BLaER1 treated with 17β-estradiol and CSF1 and Interleukin-3, amounts not matched to agents 10 nM and 100 nM (cell line): ENCODE measurements around the gene ZNF606.
A peak's percentile ranks its signal among the peaks of the same experiment; 100 is the strongest.

Experiments
- H3K27ac ChIP-seq, 11 experiments: shearing (Covaris generic); formaldehyde crosslinking; 2 replicates each; pipeline ENCODE4 v1.8.1; 2022
- H3K27me3 ChIP-seq, 11 experiments: shearing (Covaris generic); formaldehyde crosslinking; 2 replicates each; pipeline ENCODE4 v1.8.1; 2022
- H3K36me3 ChIP-seq, 11 experiments: shearing (Covaris generic); formaldehyde crosslinking; 2 replicates each; pipeline ENCODE4 v1.8.1; 2022
- H3K4me1 ChIP-seq, 10 experiments: shearing (Covaris generic); formaldehyde crosslinking; 2 replicates each; pipeline ENCODE4 v1.8.1; 2022
- H3K4me2 ChIP-seq, 11 experiments: shearing (Covaris generic); formaldehyde crosslinking; 2 replicates each; pipeline ENCODE4 v1.8.1; 2022
- H3K4me3 ChIP-seq, 10 experiments: shearing (Covaris generic); formaldehyde crosslinking; 2 replicates each; pipeline ENCODE4 v1.8.1; 2022
- H3K9ac ChIP-seq, 11 experiments: shearing (Covaris generic); formaldehyde crosslinking; 2 replicates each; pipeline ENCODE4 v1.8.1; 2022
- H3K9me3 ChIP-seq, 11 experiments: shearing (Covaris generic); formaldehyde crosslinking; replicated peaks in 1 of 11; 2 replicates each; pipeline ENCODE4 v1.8.1; 2022
- H4K20me1 ChIP-seq, 11 experiments: shearing (Covaris generic); formaldehyde crosslinking; 2 replicates each; pipeline ENCODE4 v1.8.1; 2022
- Cebpa-rat ChIP-seq, 11 experiments: shearing (Covaris generic); IDR thresholded peaks; 2 replicates each; pipeline ENCODE4 v1.8.1; 2022

Gene ZNF606

GRCh38 chr19:57954996-57955395 is 47.6 kb downstream of the ZNF606 start:
- Histone ChIP-seq H3K9ac (no peak overlapping the region), H3K9me3 (peaks cover 64 to 100% (median 91%) of the 10 kb centered on the region in 11 experiments), H3K36me3 (peaks cover 4 to 29% (median 17%) of the 10 kb centered on the region in 11 experiments; a peak in 17 of 22 replicates), H3K4me3 (no peak overlapping the region), H4K20me1 (no peaks in the 10 kb centered on the region), H3K27me3 (no peaks in the 10 kb centered on the region), H3K4me2 (no peak overlapping the region), H3K4me1 (no peaks in the 10 kb centered on the region), H3K27ac (no peak overlapping the region)
- no peak for TF ChIP-seq Cebpa-rat (IDR thresholded peaks at IDR 0.05)

GRCh38 chr19:57949702-57950101 is 52.9 kb downstream of the ZNF606 start:
- Histone ChIP-seq H3K4me2 (no peak overlapping the region), H3K27me3 (no peaks in the 10 kb centered on the region), H4K20me1 (peaks cover 0 to 26% (median 0%) of the 10 kb centered on the region in 11 experiments; a peak in 6 of 22 replicates), H3K36me3 (peaks cover 11 to 15% (median 14%) of the 10 kb centered on the region in 11 experiments), H3K9me3 (peaks cover 58 to 94% (median 83%) of the 10 kb centered on the region in 11 experiments), H3K4me3 (no peak overlapping the region), H3K27ac (no peak overlapping the region), H3K4me1 (peaks cover 15 to 23% (median 18%) of the 10 kb centered on the region in 10 experiments), H3K9ac (no peak overlapping the region)
- no peak for TF ChIP-seq Cebpa-rat (IDR thresholded peaks at IDR 0.05)

- H3K27ac ChIP-seq, result no peak overlapping the region
- H3K9me3 ChIP-seq, result peaks cover 62 to 94% (median 83%) of the 10 kb centered on the region in 11 experiments
- H3K27me3 ChIP-seq, result no peaks in the 10 kb centered on the region
- peaks cover 0 to 30% (median 0%) of the 10 kb centered on the region in 11 experiments; a peak in 6 of 22 replicates for H4K20me1 ChIP-seq
- peaks cover 15 to 23% (median 18%) of the 10 kb centered on the region in 10 experiments for H3K4me1 ChIP-seq
- H3K4me2 ChIP-seq, result no peak overlapping the region
- H3K36me3 ChIP-seq, result peaks cover 15 to 20% (median 18%) of the 10 kb centered on the region in 11 experiments
- H3K4me3 ChIP-seq, result no peak overlapping the region
- H3K9ac ChIP-seq, result no peak overlapping the region
- no peak for TF ChIP-seq Cebpa-rat (IDR thresholded peaks at IDR 0.05)
Measured at GRCh38 chr19:57949296-57949695, 53.3 kb downstream of the ZNF606 start.

- H3K9me3 ChIP-seq, result peaks cover 73 to 94% (median 84%) of the 10 kb centered on the region in 11 experiments
- H3K4me3 ChIP-seq, result peak within 1 kb of the TSS; percentile 90 to 100 (median 96)
- peak within 1 kb of the TSS; percentile 86 to 93 (median 91) for H3K27ac ChIP-seq
- TF ChIP-seq Cebpa-rat (IDR thresholded peaks at IDR 0.05), result no peak
- H3K9ac ChIP-seq, result peak within 1 kb of the TSS; percentile 91 to 97 (median 94)
- peaks cover 15 to 23% (median 18%) of the 10 kb centered on the region in 10 experiments for H3K4me1 ChIP-seq
- H4K20me1 ChIP-seq, result peaks cover 0 to 45% (median 0%) of the 10 kb centered on the region in 11 experiments; a peak in 6 of 22 replicates
- H3K27me3 ChIP-seq, result no peaks in the 10 kb centered on the region
- peaks cover 32 to 37% (median 36%) of the 10 kb centered on the region in 11 experiments for H3K36me3 ChIP-seq
- H3K4me2 ChIP-seq, result peak within 1 kb of the TSS; percentile 85 to 98 (median 95)
Measured at GRCh38 chr19:57947419-57948134, 55.0 kb downstream of the ZNF606 start, which contains the start of gene ZNF256. TSS of gene ZNF256 (minus strand) at chr19:57947706. CDS start at chr19:57947474, 232 bp downstream.

- peak overlapping the region; percentile 85 to 98 (median 95) for H3K4me2 ChIP-seq
- H3K27ac ChIP-seq, result peak overlapping the region; percentile 86 to 93 (median 91)
- H3K27me3 ChIP-seq, result no peaks in the 10 kb centered on the region; a peak in 1 of 22 replicates
- peak overlapping the region; percentile 91 to 97 (median 94) for H3K9ac ChIP-seq
- peaks cover 77 to 94% (median 84%) of the 10 kb centered on the region in 11 experiments for H3K9me3 ChIP-seq
- peak overlapping the region; percentile 90 to 100 (median 96) for H3K4me3 ChIP-seq
- no peak for TF ChIP-seq Cebpa-rat (IDR thresholded peaks at IDR 0.05)
- peaks cover 15 to 23% (median 18%) of the 10 kb centered on the region in 10 experiments for H3K4me1 ChIP-seq
- peaks cover 0 to 49% (median 0%) of the 10 kb centered on the region in 11 experiments; a peak in 6 of 22 replicates for H4K20me1 ChIP-seq
- peaks cover 37 to 42% (median 41%) of the 10 kb centered on the region in 11 experiments for H3K36me3 ChIP-seq
Measured at GRCh38 chr19:57947088-57947418, 55.6 kb downstream of the ZNF606 start.

- peaks cover 81 to 95% (median 89%) of the 10 kb centered on the region in 11 experiments for H3K9me3 ChIP-seq
- H3K4me1 ChIP-seq, result peaks cover 15 to 23% (median 18%) of the 10 kb centered on the region in 10 experiments
- TF ChIP-seq Cebpa-rat (IDR thresholded peaks at IDR 0.05), result no peak
- peaks cover 0 to 49% (median 0%) of the 10 kb centered on the region in 11 experiments; a peak in 6 of 22 replicates for H4K20me1 ChIP-seq
- H3K27me3 ChIP-seq, result no peaks in the 10 kb centered on the region; a peak in 1 of 22 replicates
- H3K36me3 ChIP-seq, result peaks cover 45 to 49% (median 48%) of the 10 kb centered on the region in 11 experiments
- peak overlapping the region; percentile 85 to 98 (median 95) for H3K4me2 ChIP-seq
- H3K9ac ChIP-seq, result peak overlapping the region; percentile 91 to 97 (median 94)
- H3K27ac ChIP-seq, result peak overlapping the region in 10 of 11 experiments; percentile 86 to 93 (median 91); a peak in 19 of 22 replicates
- H3K4me3 ChIP-seq, result peak overlapping the region; percentile 90 to 100 (median 96)
Measured at GRCh38 chr19:57946316-57946715, 56.3 kb downstream of the ZNF606 start.

GRCh38 chr19:57941593-57941992 is 61.0 kb downstream of the ZNF606 start:
- H3K9me3 ChIP-seq, result peaks cover 97 to 100% (median 100%) of the 10 kb centered on the region in 11 experiments
- no peak overlapping the region for H3K4me2 ChIP-seq
- H4K20me1 ChIP-seq, result peaks cover 0 to 43% (median 0%) of the 10 kb centered on the region in 11 experiments; a peak in 6 of 22 replicates
- H3K36me3 ChIP-seq, result peaks cover 90 to 97% (median 96%) of the 10 kb centered on the region in 11 experiments
- H3K4me3 ChIP-seq, result peak overlapping the region in 8 of 10 experiments; percentile 5 to 37 (median 31); a peak in 11 of 20 replicates
- H3K27ac ChIP-seq, result no peak overlapping the region
- H3K9ac ChIP-seq, result no peak overlapping the region
- no peaks in the 10 kb centered on the region; a peak in 1 of 22 replicates for H3K27me3 ChIP-seq
- H3K4me1 ChIP-seq, result peaks cover 13 to 18% (median 15%) of the 10 kb centered on the region in 10 experiments
- no peak for TF ChIP-seq Cebpa-rat (IDR thresholded peaks at IDR 0.05)

GRCh38 chr19:57935731-57936130 is 66.9 kb downstream of the ZNF606 start:
- Histone ChIP-seq H3K4me2 (no peak overlapping the region), H3K27ac (no peak overlapping the region), H3K4me3 (peak overlapping the region in 2 of 10 experiments; percentile 66 to 79; a peak in 3 of 20 replicates), H3K4me1 (peaks cover 0 to 5% (median 4%) of the 10 kb centered on the region in 10 experiments; a peak in 3 of 20 replicates), H3K36me3 (peaks cover 82 to 99% (median 93%) of the 10 kb centered on the region in 11 experiments), H3K9me3 (peaks cover 99 to 100% (median 100%) of the 10 kb centered on the region in 11 experiments), H3K27me3 (no peaks in the 10 kb centered on the region), H4K20me1 (no peaks in the 10 kb centered on the region), H3K9ac (no peak overlapping the region)
- TF ChIP-seq Cebpa-rat (IDR thresholded peaks at IDR 0.05), result no peak
